GM12878 (cell line): ENCODE results near the gene GSTM2. TPM values are rescaled to one million over a fixed set of nuclear protein-coding genes. Genes with fewer than 3 reads are reported as not detected.

Experiments
- ATAC-seq: fragments of 200-7000 bp; cut with Tn5 transposase; 3 replicates; pipeline ENCODE4 v1.9.1; 2020; ENCODE audit warnings: mild to moderate bottlenecking, moderate library complexity
- BruUV-seq: library from RNA; stranded (reverse); fragments of 400-500 nt; replicated peaks from 2 replicates; lab custom pipeline; 2021; lab: Mats Ljungman, UMichigan
- CTCF ChIA-PET: fragments of 300-600 bp; sonication (Branson Sonifier 250); formaldehyde crosslinking; extraction: SDS; loops from one replicate; lab custom pipeline; 2021; ENCODE audit warnings: inconsistent platforms; lab: Yijun Ruan, JAX
- POLR2A ChIA-PET: fragments of 350-600 bp; formaldehyde crosslinking; extraction: SDS; loops from one replicate; lab custom pipeline; 2021; ENCODE audit warnings: inconsistent platforms; lab: Charles Lee
- RAD21 ChIA-PET: fragments of 300-600 bp; sonication (Branson Sonifier 250); formaldehyde crosslinking; loops from one replicate; lab custom pipeline; 2023; ENCODE audit warnings: antibody characterized with exemption; ENCODE audit not compliant: unreplicated experiment; lab: Charles Lee
- SMC1A ChIA-PET: fragments of 300-600 bp; sonication (Branson Sonifier 250); formaldehyde crosslinking; loops from one replicate; lab custom pipeline; 2023; ENCODE audit not compliant: unreplicated experiment, uncharacterized antibody; lab: Charles Lee
- DNase-seq: peaks from one replicate; pipeline ENCODE4 v3.0.0-alpha.2; 2011; ENCODE audit warnings: low read depth, low spot score
- FAIRE-seq: peaks from 3 replicates; lab custom pipeline; 2011; peaks lifted over from hg19 to GRCh38; lab: Jason Lieb, UNC
- H2AFZ ChIP-seq: 2 replicates; pipeline ENCODE4 v1.6.0; 2011; ENCODE audit warnings: low read depth, low read length, control low read depth; ENCODE audit not compliant: control insufficient read depth
- H3K27ac ChIP-seq: 2 replicates; pipeline ENCODE4 v1.5.1; 2011; ENCODE audit warnings: control low read depth; ENCODE audit not compliant: control insufficient read depth, insufficient read depth
- H3K27me3 ChIP-seq, 2 experiments: replicated peaks in 1 of 2; 2 replicates each; pipeline versions ENCODE4 v1.6.0 to v1.6.1; 2011; ENCODE audit warnings: low read length in 1 of 2; ENCODE audit not compliant: control insufficient read depth in 2 of 2, insufficient read depth in 2 of 2
- H3K36me3 ChIP-seq, 2 experiments: 2 replicates each; pipeline ENCODE4 v1.5.1; 2011; ENCODE audit warnings: low read length in 1 of 2; ENCODE audit not compliant: control insufficient read depth in 2 of 2, insufficient read depth in 2 of 2
- H3K4me1 ChIP-seq: 2 replicates; pipeline ENCODE4 v1.6.1; 2011; ENCODE audit warnings: mild to moderate bottlenecking, low read length, moderate library complexity, mixed read lengths; ENCODE audit not compliant: control insufficient read depth, insufficient read depth
- H3K4me2 ChIP-seq: 2 replicates; pipeline ENCODE4 v1.6.0; 2011; ENCODE audit warnings: control low read depth; ENCODE audit not compliant: control insufficient read depth, insufficient read depth
- H3K4me3 ChIP-seq: fragments of 200-600 bp; sonication (generic); 2 replicates; pipeline ENCODE4 v1.5.1; 2016
- H3K79me2 ChIP-seq: 2 replicates; pipeline ENCODE4 v1.6.0; 2011; ENCODE audit warnings: low read length; ENCODE audit not compliant: control insufficient read depth, insufficient read depth
- H3K9ac ChIP-seq: 2 replicates; pipeline ENCODE4 v1.8.0; 2011; ENCODE audit warnings: low read length, control low read depth, mixed read lengths; ENCODE audit not compliant: control insufficient read depth, insufficient read depth
- H3K9me3 ChIP-seq: replicated peaks from 3 replicates; pipeline ENCODE4 v1.5.1; 2011; ENCODE audit warnings: mild to moderate bottlenecking, low read length; ENCODE audit not compliant: control insufficient read depth, insufficient read depth
- H4K20me1 ChIP-seq: 2 replicates; pipeline ENCODE4 v1.6.0; 2011; ENCODE audit not compliant: control insufficient read depth, insufficient read depth
- PKNOX1 ChIP-seq: fragments of 450-650 bp; IDR thresholded peaks from 2 replicates; pipeline ENCODE4 v1.6.1; 2016; ENCODE audit warnings: mild to moderate bottlenecking
- POLR2AphosphoS2 ChIP-seq: IDR thresholded peaks from 2 replicates; pipeline ENCODE4 v1.6.1; 2011; ENCODE audit warnings: low read depth, mild to moderate bottlenecking, low read length, improper control_type of control experiment, moderate library complexity
- RBBP5 ChIP-seq: fragments of 200-600 bp; sonication (generic); conservative IDR thresholded peaks from 2 replicates; pipeline ENCODE4 v1.6.1; 2016
- ZNF622 ChIP-seq: fragments of 450-650 bp; IDR thresholded peaks from 2 replicates; pipeline ENCODE4 v1.6.1; 2017; ENCODE audit warnings: mild to moderate bottlenecking, inconsistent platforms
- WGBS: methylation state at CpG from one replicate; pipeline ENCODE4 v1.1.6; 2016; ENCODE audit warnings: low lambda C conversion rate; ENCODE audit not compliant: insufficient replicate concordance, insufficient coverage; ENCODE audit errors: missing lambda C conversion rate; 5-methylcytosine and 5-hydroxymethylcytosine counted together
- in situ Hi-C: fragments of 300-500 bp; cut with MboI; formaldehyde crosslinking; loops from 9 replicates; pipeline ENCODE4 v1.14.3; 2018; ENCODE audit warnings: mixed read lengths
- intact Hi-C: fragments of 100-400 bp; cut with micrococcal nuclease; formaldehyde crosslinking; loops from one replicate; pipeline ENCODE4 v1.14.2; 2022; ENCODE audit not compliant: unreplicated experiment
- polyA plus RNA-seq, 11 experiments: library from polyadenylated mRNA; depleted of rRNA in 4 of 11; unstranded in 6 of 11; stranded (reverse) in 5 of 11; fragments of >200 nt; fragmentation: Nextera tagmentation in 4 of 11; fragmentation: Illumina TruSeq in 1 of 11; extraction: Ambion mirVana in 4 of 11; extraction: Trizol in 1 of 11; gene quantifications; 1 replicate in 1 of 11; 2 replicates in 10 of 11; pipeline versions ENCODE4 v1.2.1 to v1.2.3, GENCODE V29; 2011 to 2016; ENCODE audit warnings: inconsistent platforms in 2 of 11, missing spikeins in 2 of 11, low read depth in 1 of 11
- total RNA-seq, 4 experiments: library from RNA; depleted of rRNA in 3 of 4; stranded (reverse); fragments of >200 nt in 3 of 4; fragmentation: Illumina TruSeq in 1 of 4; extraction: Trizol in 1 of 4; gene quantifications; 2 replicates each; pipeline versions ENCODE4 v1.2.1 to v1.2.3, GENCODE V29; 2013 to 2021

GSTM2 gene
- total and polyA plus RNA-seq, 10 of the 15 experiments (the other 5 are each of a cell fraction or from before 2014, with no cell fraction given): 8.3 to 32.3 (median 20.2) TPM

- Histone ChIP-seq H4K20me1 (no peaks in the 10 kb centered on the region), H3K4me1 (0 out of 2 replicates have a peak, but pooled peaks cover 4% of the 10 kb centered on the region), H3K36me3 (no peaks in the 10 kb centered on the region), H3K27ac (no peak overlapping the region), H3K79me2 (no peaks in the 10 kb centered on the region; the same call in 1 of the 2 replicates), H3K4me3 (no peak overlapping the region), H3K4me2 (no peak overlapping the region), H3K9ac (no peak overlapping the region), H3K27me3 (no peaks in the 10 kb centered on the region), H2AFZ (no peak overlapping the region), H3K9me3 (no peaks in the 10 kb centered on the region)
- ChIA-PET RAD21 (interaction anchor here (0.6 to 4.9 kb wide), 6 partner anchors 13 to 331 kb away, joined by 3 to 48 read pairs (median 9); partner anchors contain the start of genes AHCYL1, GSTM1 and GSTM2), CTCF (interaction anchor here (1.0 to 10.8 kb wide), 6 partner anchors 14 to 331 kb away, joined by 4 to 299 read pairs (median 40); partner anchors contain the start of gene AHCYL1), SMC1A (interaction anchor here (0.8 to 5.6 kb wide), 7 partner anchors 10 to 332 kb away, joined by 3 to 63 read pairs (median 12); partner anchors contain the start of gene AHCYL1), POLR2A (interaction anchor here (0.9 kb wide), 1 partner anchor 105 kb away, joined by 3 read pairs; the partner anchor contains the start of gene GNAI3)
- BruUV-seq: no TSS peak
- in situ Hi-C loops (no loop called here), intact Hi-C loops (no loop called here)
- 25% methylated on average over 2 of the region's 2 CpGs for WGBS
- TF ChIP-seq ZNF622: no peak
- FAIRE-seq (no peak), DNase-seq (no peak), ATAC-seq (no peak)
These were observed 14.6 kb upstream of the GSTM2 start for GRCh38 chr1:109653306-109653705.

- ChIA-PET CTCF (interaction anchor here (1.6 to 10.8 kb wide), 4 partner anchors 15 to 330 kb away, joined by 6 to 299 read pairs (median 10); partner anchors contain the start of genes AHCYL1 and GSTM1), RAD21 (interaction anchor here (1.6 kb wide), 1 partner anchor 108 kb away, joined by 4 read pairs; no protein-coding TSS in a partner anchor), SMC1A (interaction anchor here (1.1 kb wide), 1 partner anchor 11 kb away, joined by 3 read pairs; no protein-coding TSS in a partner anchor), POLR2A (interaction anchor here (0.7 to 1.1 kb wide), 2 partner anchors 14 to 84 kb away, joined by 8 to 13 read pairs; no protein-coding TSS in a partner anchor)
- in situ Hi-C loops (no loop called here), intact Hi-C loops (no loop called here)
- Histone ChIP-seq H3K27me3 (no peaks in the 10 kb centered on the region), H4K20me1 (no peaks in the 10 kb centered on the region), H3K9me3 (no peaks in the 10 kb centered on the region), H3K4me2 (no peak overlapping the region), H3K9ac (no peak overlapping the region), H3K79me2 (no peaks in the 10 kb centered on the region; the same call in 1 of the 2 replicates), H3K36me3 (no peaks in the 10 kb centered on the region; a peak in 1 of 4 replicates), H3K4me3 (no peak overlapping the region), H3K4me1 (0 out of 2 replicates have a peak, but pooled peaks cover 4% of the 10 kb centered on the region), H3K27ac (no peak overlapping the region), H2AFZ (no peak overlapping the region)
- WGBS: 85% methylated on average over 12 of the region's 12 CpGs
- no TSS peak for BruUV-seq
- DNase-seq (no peak), ATAC-seq (no peak), FAIRE-seq (no peak)
- TF ChIP-seq PKNOX1 (no peak), POLR2AphosphoS2 (no peak), RBBP5 (no peak)
These were observed 13.3 kb upstream of the GSTM2 start for GRCh38 chr1:109654519-109654918.
